Astrocyte (in vitro differentiated cells and primary cell): ENCODE measurements around the gene TRPM3. TPM values are rescaled to one million over a fixed set of nuclear protein-coding genes. Genes with fewer than 3 reads are reported as not detected.

Experiments
- DNase-seq: peaks from one replicate; pipeline ENCODE4 v3.0.0-alpha.2; 2010; ENCODE audit warnings: low read depth
- FAIRE-seq: peaks from 2 replicates; lab custom pipeline; 2011; peaks lifted over from hg19 to GRCh38; lab: Jason Lieb, UNC
- H2AFZ ChIP-seq: 2 replicates; pipeline ENCODE4 v1.6.0; 2012; ENCODE audit warnings: low read depth, low read length, inconsistent platforms
- H3K27ac ChIP-seq: 2 replicates; pipeline ENCODE4 v1.5.1; 2011; ENCODE audit warnings: low read depth, low read length, inconsistent platforms
- H3K27me3 ChIP-seq: 2 replicates; pipeline ENCODE4 v1.6.0; 2011; ENCODE audit warnings: low read length, inconsistent platforms; ENCODE audit not compliant: insufficient read depth
- H3K36me3 ChIP-seq: 2 replicates; pipeline ENCODE4 v1.5.1; 2011; ENCODE audit warnings: low read length, inconsistent platforms; ENCODE audit not compliant: insufficient read depth
- H3K4me1 ChIP-seq: 2 replicates; pipeline ENCODE4 v1.5.1; 2011; ENCODE audit warnings: low read length, inconsistent platforms; ENCODE audit not compliant: insufficient read depth
- H3K4me2 ChIP-seq: 2 replicates; pipeline ENCODE4 v1.6.0; 2012; ENCODE audit warnings: low read length, inconsistent platforms
- H3K4me3 ChIP-seq: 2 replicates; pipeline ENCODE4 v1.5.1; 2011; ENCODE audit warnings: low read depth, mild to moderate bottlenecking, low read length, inconsistent platforms; ENCODE audit not compliant: insufficient read depth
- H3K79me2 ChIP-seq: 2 replicates; pipeline ENCODE4 v1.6.0; 2012; ENCODE audit warnings: mild to moderate bottlenecking, low read length, inconsistent platforms; ENCODE audit not compliant: insufficient read depth
- H3K9ac ChIP-seq: 2 replicates; pipeline ENCODE4 v1.6.0; 2012; ENCODE audit warnings: mild to moderate bottlenecking, low read length, inconsistent platforms
- H3K9me3 ChIP-seq: 2 replicates; pipeline ENCODE4 v1.5.1; 2012; ENCODE audit warnings: low read depth, mild to moderate bottlenecking, low read length, inconsistent platforms; ENCODE audit not compliant: insufficient read depth
- H4K20me1 ChIP-seq: 2 replicates; pipeline ENCODE4 v1.6.0; 2012; ENCODE audit warnings: low read length, inconsistent platforms; ENCODE audit not compliant: insufficient read depth
- H3K27ac Mint-ChIP-seq: one replicate; pipeline ENCODE4 v1.8.0; 2021; ENCODE audit warnings: mild to moderate bottlenecking, mixed read lengths; ENCODE audit not compliant: unreplicated experiment
- H3K27me3 Mint-ChIP-seq: one replicate; pipeline ENCODE4 v1.8.0; 2021; ENCODE audit warnings: low read depth, mixed read lengths; ENCODE audit not compliant: unreplicated experiment
- H3K36me3 Mint-ChIP-seq: one replicate; pipeline ENCODE4 v1.8.0; 2021; ENCODE audit warnings: low read depth, mixed read lengths; ENCODE audit not compliant: unreplicated experiment
- H3K4me1 Mint-ChIP-seq: one replicate; pipeline ENCODE4 v1.8.0; 2021; ENCODE audit warnings: low read depth, mixed read lengths; ENCODE audit not compliant: unreplicated experiment
- H3K4me3 Mint-ChIP-seq: one replicate; pipeline ENCODE4 v1.8.0; 2021; ENCODE audit warnings: mild to moderate bottlenecking, moderate library complexity, mixed read lengths; ENCODE audit not compliant: unreplicated experiment
- H3K9me3 Mint-ChIP-seq: one replicate; pipeline ENCODE4 v1.8.0; 2021; ENCODE audit warnings: mild to moderate bottlenecking, mixed read lengths; ENCODE audit not compliant: unreplicated experiment
- EZH2 ChIP-seq: IDR thresholded peaks from 2 replicates; pipeline ENCODE4 v1.6.1; 2012; ENCODE audit warnings: mild to moderate bottlenecking, low read length, inconsistent platforms; ENCODE audit not compliant: insufficient read depth
- total RNA-seq: library from RNA; stranded (reverse); gene quantifications from 2 replicates; pipeline ENCODE4 v1.2.1, GENCODE V29; 2021
- TF ChIP-seq, protein P1 (sequence below): IDR thresholded peaks from 2 replicates; pipeline ENCODE4 v1.5.1; 2011; ENCODE audit warnings: low read depth, mild to moderate bottlenecking, inconsistent platforms, low read length, moderate library complexity; ENCODE audit not compliant: insufficient read depth

TRPM3 gene
- total RNA-seq, 1 donor from 2014 or later: 0.14 TPM

DNA sequence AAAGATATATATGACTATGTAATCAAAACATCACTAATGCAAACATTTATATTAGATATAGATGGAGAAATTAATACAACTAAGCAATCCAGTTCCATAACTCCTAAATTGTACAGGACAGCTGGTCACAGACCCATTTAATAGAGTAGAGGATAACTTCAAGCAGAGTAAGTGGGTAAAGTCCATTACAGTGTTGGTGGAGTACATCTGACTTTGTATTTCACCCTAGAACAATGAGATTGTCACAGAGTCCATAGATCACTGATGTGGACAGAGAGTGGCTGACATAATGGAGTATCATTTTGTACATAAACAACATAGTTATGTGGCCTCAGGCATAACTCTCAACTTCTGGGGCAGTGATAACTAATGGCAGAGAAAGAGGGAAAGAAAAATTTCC lies 439.1 kb downstream of the TRPM3 start:
- no peak overlapping the region for H2AFZ ChIP-seq
- no peaks in the 10 kb centered on the region for H3K27me3 Mint-ChIP-seq

DNA sequence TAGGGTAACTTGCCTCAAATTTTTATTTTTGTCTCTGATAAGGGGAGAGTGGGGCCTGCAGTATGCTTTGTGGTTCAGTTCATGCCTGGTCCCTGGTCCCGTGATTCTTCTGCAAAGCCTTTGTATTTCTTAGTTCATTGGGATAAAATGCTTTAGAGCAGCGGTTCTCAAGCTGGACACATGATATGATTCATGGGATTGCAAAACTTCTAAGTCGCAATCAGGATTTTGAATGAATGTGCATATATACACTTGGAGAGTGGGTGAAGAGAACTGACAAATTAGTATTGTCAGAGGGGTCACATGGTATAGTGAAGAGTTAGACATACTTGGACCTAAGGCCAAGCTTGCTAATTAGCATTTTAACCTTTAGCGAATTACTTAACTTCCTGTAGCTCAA lies 441.6 kb downstream of the TRPM3 start:
- H3K27ac Mint-ChIP-seq: no peak overlapping the region
- Histone ChIP-seq H3K4me3 (no peak overlapping the region), H3K27me3 (no peaks in the 10 kb centered on the region), H3K4me2 (no peak overlapping the region), H3K9ac (no peak overlapping the region), H3K36me3 (no peaks in the 10 kb centered on the region), H3K27ac (no peak overlapping the region), H4K20me1 (no peaks in the 10 kb centered on the region), H2AFZ (no peak overlapping the region), H3K9me3 (no peaks in the 10 kb centered on the region), H3K79me2 (no peaks in the 10 kb centered on the region), H3K4me1 (no peaks in the 10 kb centered on the region)
- FAIRE-seq (no peak), DNase-seq (no peak)
- no peak overlapping the region for H3K4me3 Mint-ChIP-seq
- no peak for TF ChIP-seq EZH2
- TF ChIP-seq, protein P1, sequence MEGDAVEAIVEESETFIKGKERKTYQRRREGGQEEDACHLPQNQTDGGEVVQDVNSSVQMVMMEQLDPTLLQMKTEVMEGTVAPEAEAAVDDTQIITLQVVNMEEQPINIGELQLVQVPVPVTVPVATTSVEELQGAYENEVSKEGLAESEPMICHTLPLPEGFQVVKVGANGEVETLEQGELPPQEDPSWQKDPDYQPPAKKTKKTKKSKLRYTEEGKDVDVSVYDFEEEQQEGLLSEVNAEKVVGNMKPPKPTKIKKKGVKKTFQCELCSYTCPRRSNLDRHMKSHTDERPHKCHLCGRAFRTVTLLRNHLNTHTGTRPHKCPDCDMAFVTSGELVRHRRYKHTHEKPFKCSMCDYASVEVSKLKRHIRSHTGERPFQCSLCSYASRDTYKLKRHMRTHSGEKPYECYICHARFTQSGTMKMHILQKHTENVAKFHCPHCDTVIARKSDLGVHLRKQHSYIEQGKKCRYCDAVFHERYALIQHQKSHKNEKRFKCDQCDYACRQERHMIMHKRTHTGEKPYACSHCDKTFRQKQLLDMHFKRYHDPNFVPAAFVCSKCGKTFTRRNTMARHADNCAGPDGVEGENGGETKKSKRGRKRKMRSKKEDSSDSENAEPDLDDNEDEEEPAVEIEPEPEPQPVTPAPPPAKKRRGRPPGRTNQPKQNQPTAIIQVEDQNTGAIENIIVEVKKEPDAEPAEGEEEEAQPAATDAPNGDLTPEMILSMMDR: no peak
- H3K27me3 Mint-ChIP-seq: no peaks in the 10 kb centered on the region
- H3K4me1 Mint-ChIP-seq: no peaks in the 10 kb centered on the region
- no peaks in the 10 kb centered on the region for H3K36me3 Mint-ChIP-seq
- no peaks in the 10 kb centered on the region for H3K9me3 Mint-ChIP-seq

More for the DNA sequence above, 439.1 kb downstream of the TRPM3 start:
- no peaks in the 10 kb centered on the region for H3K27me3 ChIP-seq
- H4K20me1 ChIP-seq: no peaks in the 10 kb centered on the region
- H3K36me3 Mint-ChIP-seq: no peaks in the 10 kb centered on the region
- no peaks in the 10 kb centered on the region for H3K36me3 ChIP-seq
- FAIRE-seq: no peak
- no peak overlapping the region for H3K4me2 ChIP-seq
- H3K79me2 ChIP-seq: no peaks in the 10 kb centered on the region
- DNase-seq: no peak
- H3K4me1 ChIP-seq: no peaks in the 10 kb centered on the region
- H3K4me1 Mint-ChIP-seq: no peaks in the 10 kb centered on the region
- no peak overlapping the region for H3K4me3 ChIP-seq
- H3K27ac ChIP-seq: no peak overlapping the region
- no peaks in the 10 kb centered on the region for H3K9me3 ChIP-seq
- H3K4me3 Mint-ChIP-seq: no peak overlapping the region
- H3K9ac ChIP-seq: no peak overlapping the region
- H3K9me3 Mint-ChIP-seq: no peaks in the 10 kb centered on the region
- H3K27ac Mint-ChIP-seq: no peak overlapping the region
- TF ChIP-seq EZH2: no peak
- TF ChIP-seq, protein P1: no peak

DNA sequence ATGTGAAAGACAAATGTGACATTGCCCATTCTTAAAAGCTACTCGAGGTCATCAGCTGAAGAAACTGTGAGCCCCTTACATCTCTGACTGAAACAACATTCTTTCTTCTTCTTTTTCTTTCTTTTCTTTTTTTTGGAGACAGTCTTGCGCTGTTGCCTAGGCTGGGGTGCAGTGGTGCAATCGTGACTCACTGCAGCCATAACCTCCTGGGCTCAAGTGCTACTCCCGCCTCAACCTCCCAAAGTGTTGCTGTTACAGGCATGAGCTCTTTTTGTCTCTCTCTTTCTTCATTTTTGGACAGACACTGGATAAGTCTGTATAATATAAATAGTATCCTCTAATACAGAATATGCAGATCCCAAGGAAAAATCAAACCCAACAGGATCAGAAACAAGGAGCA lies 443.3 kb downstream of the TRPM3 start:
- Mint-ChIP-seq H3K9me3 (no peaks in the 10 kb centered on the region), H3K4me3 (no peak overlapping the region), H3K27ac (no peak overlapping the region), H3K27me3 (no peaks in the 10 kb centered on the region), H3K4me1 (no peaks in the 10 kb centered on the region), H3K36me3 (no peaks in the 10 kb centered on the region)
- Histone ChIP-seq H3K27me3 (no peaks in the 10 kb centered on the region), H3K4me3 (no peak overlapping the region), H3K36me3 (no peaks in the 10 kb centered on the region), H2AFZ (no peak overlapping the region), H3K4me1 (no peaks in the 10 kb centered on the region), H3K4me2 (no peak overlapping the region), H3K27ac (no peak overlapping the region), H3K79me2 (no peaks in the 10 kb centered on the region), H3K9me3 (no peaks in the 10 kb centered on the region), H4K20me1 (no peaks in the 10 kb centered on the region), H3K9ac (no peak overlapping the region)
- FAIRE-seq (no peak), DNase-seq (no peak)
- TF ChIP-seq, protein P1: no peak
- TF ChIP-seq EZH2: no peak
